GM12878 (cell line): ENCODE data around the gene IFNB1. TPM values are rescaled to one million over a fixed set of nuclear protein-coding genes. Genes with fewer than 3 reads are reported as not detected.

Experiments
- CEBPB ChIP-seq, 2 experiments: fragments of 150-350 bp in 1 of 2; IDR thresholded peaks; 2 replicates each; pipeline ENCODE4 v1.6.1; 2012 to 2014; ENCODE audit warnings: low read depth in 2 of 2, low read length in 2 of 2, borderline replicate concordance in 1 of 2, inconsistent platforms in 1 of 2
- DPF2 ChIP-seq: fragments of 450-650 bp; IDR thresholded peaks from 2 replicates; pipeline ENCODE4 v1.6.1; 2017; ENCODE audit warnings: mild to moderate bottlenecking
- IKZF2 ChIP-seq, 2 experiments: fragments of 450-650 bp; IDR thresholded peaks; 2 replicates each; pipeline ENCODE4 v1.6.1; 2017; ENCODE audit warnings: mild to moderate bottlenecking in 2 of 2, moderate library complexity in 2 of 2
- MTA3 ChIP-seq: IDR thresholded peaks from 2 replicates; pipeline ENCODE4 v1.6.1; 2012; ENCODE audit warnings: low read length, inconsistent platforms, borderline replicate concordance
- PAX5 ChIP-seq: IDR thresholded peaks from 2 replicates; pipeline ENCODE4 v1.6.1; 2011; ENCODE audit warnings: low read depth, low read length, borderline replicate concordance
- POLR2A ChIP-seq: IDR thresholded peaks from 2 replicates; pipeline ENCODE4 v1.6.1; 2011; ENCODE audit warnings: low read depth, mild to moderate bottlenecking, low read length
- POLR2AphosphoS5 ChIP-seq: IDR thresholded peaks from 2 replicates; pipeline ENCODE4 v1.6.1; 2011; ENCODE audit warnings: mild to moderate bottlenecking, low read length, inconsistent platforms
- POU2F2 ChIP-seq: IDR thresholded peaks from 3 replicates; pipeline ENCODE4 v1.6.1; 2011; ENCODE audit warnings: low read depth, mild to moderate bottlenecking, low read length, borderline replicate concordance
- RCOR1 ChIP-seq: conservative IDR thresholded peaks from 2 replicates; pipeline ENCODE4 v1.6.1; 2012; ENCODE audit warnings: low read depth, low read length, improper control_type of control experiment
- STAT3 ChIP-seq: IDR thresholded peaks from 2 replicates; pipeline ENCODE4 v1.6.1; 2011; ENCODE audit warnings: low read depth, low read length, improper control_type of control experiment
- ZNF274 ChIP-seq: IDR thresholded peaks from one replicate; pipeline ENCODE4 v1.8.0; 2011; ENCODE audit not compliant: insufficient read length, insufficient read depth
- polyA plus RNA-seq, 11 experiments: library from polyadenylated mRNA; depleted of rRNA in 4 of 11; unstranded in 6 of 11; stranded (reverse) in 5 of 11; fragments of >200 nt; fragmentation: Nextera tagmentation in 4 of 11; fragmentation: Illumina TruSeq in 1 of 11; extraction: Ambion mirVana in 4 of 11; extraction: Trizol in 1 of 11; gene quantifications; 1 replicate in 1 of 11; 2 replicates in 10 of 11; pipeline versions ENCODE4 v1.2.1 to v1.2.3, GENCODE V29; 2011 to 2016; ENCODE audit warnings: inconsistent platforms in 2 of 11, missing spikeins in 2 of 11, low read depth in 1 of 11
- total RNA-seq, 4 experiments: library from RNA; depleted of rRNA in 3 of 4; stranded (reverse); fragments of >200 nt in 3 of 4; fragmentation: Illumina TruSeq in 1 of 4; extraction: Trizol in 1 of 4; gene quantifications; 2 replicates each; pipeline versions ENCODE4 v1.2.1 to v1.2.3, GENCODE V29; 2013 to 2021
- TF ChIP-seq, protein P1 (sequence below): fragments of 450-650 bp; IDR thresholded peaks from 2 replicates; pipeline ENCODE4 v1.6.1; 2016; ENCODE audit warnings: mild to moderate bottlenecking
- TF ChIP-seq, protein P2 (sequence below): IDR thresholded peaks from 2 replicates; pipeline ENCODE4 v1.6.1; 2011; ENCODE audit warnings: low read depth, low read length, improper control_type of control experiment, borderline replicate concordance
- TF ChIP-seq, protein P3 (sequence below): fragments of 450-650 bp; IDR thresholded peaks from 2 replicates; pipeline ENCODE4 v1.6.1; 2017; ENCODE audit warnings: borderline replicate concordance
- TF ChIP-seq, protein P4 (sequence below): IDR thresholded peaks from 2 replicates; pipeline ENCODE4 v1.6.1; 2012; ENCODE audit warnings: mild to moderate bottlenecking, low read depth, low read length
- TF ChIP-seq, protein P5 (sequence below): IDR thresholded peaks from 2 replicates; pipeline ENCODE4 v1.6.1; 2011; ENCODE audit warnings: borderline replicate concordance, low read depth, mild to moderate bottlenecking, moderate library complexity, mixed read lengths, low read length; ENCODE audit not compliant: insufficient read depth; ENCODE audit errors: extremely low read length
- TF ChIP-seq, protein P6 (sequence below): fragments of 450-650 bp; conservative IDR thresholded peaks from 2 replicates; pipeline ENCODE4 v1.6.1; 2017; ENCODE audit warnings: mild to moderate bottlenecking, moderate library complexity
- TF ChIP-seq, protein P7 (sequence below): IDR thresholded peaks from 2 replicates; pipeline ENCODE4 v1.6.1; 2011; ENCODE audit warnings: borderline replicate concordance, low read depth, mild to moderate bottlenecking, moderate library complexity, low read length; ENCODE audit not compliant: insufficient read depth, poor library complexity, severe bottlenecking

Gene IFNB1
- total and polyA plus RNA-seq, 10 of the 15 experiments (the other 5 are each of a cell fraction or from before 2014, with no cell fraction given), result 0.18 TPM; not detected in 9

DNA sequence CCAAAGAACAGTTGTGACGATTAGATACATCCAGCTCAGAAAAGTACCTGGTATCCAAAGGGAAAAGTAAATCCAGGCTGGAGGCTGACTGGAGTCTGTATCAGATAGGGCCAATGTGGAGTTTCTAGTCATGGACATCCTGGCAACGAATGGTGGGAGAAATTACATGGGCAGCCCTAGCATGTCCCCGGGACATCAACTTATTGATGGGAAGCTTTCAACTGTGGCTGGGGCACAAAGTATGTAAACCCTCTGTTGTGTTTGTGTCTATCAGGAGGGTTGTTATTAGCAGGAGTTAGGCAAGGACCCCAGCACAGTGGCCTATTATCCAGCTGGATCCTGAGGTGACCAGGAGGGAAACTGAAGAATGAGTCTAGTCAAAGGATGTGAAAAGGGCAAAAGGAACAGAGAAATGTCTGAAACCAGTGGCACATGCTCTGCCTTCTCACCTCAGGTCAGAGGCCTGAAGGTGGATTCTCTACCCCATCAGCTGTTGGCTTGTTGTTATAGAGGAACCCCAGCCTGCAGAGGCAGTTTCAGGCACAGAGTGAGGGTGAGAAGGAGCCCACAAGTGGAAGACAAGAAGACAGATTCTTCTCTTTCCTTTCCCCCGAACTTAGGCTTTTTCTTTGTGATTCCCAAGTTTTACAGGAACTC is 44.0 kb upstream of the IFNB1 start (continued):
- no peak for TF ChIP-seq ZNF274
- TF ChIP-seq, protein P1, sequence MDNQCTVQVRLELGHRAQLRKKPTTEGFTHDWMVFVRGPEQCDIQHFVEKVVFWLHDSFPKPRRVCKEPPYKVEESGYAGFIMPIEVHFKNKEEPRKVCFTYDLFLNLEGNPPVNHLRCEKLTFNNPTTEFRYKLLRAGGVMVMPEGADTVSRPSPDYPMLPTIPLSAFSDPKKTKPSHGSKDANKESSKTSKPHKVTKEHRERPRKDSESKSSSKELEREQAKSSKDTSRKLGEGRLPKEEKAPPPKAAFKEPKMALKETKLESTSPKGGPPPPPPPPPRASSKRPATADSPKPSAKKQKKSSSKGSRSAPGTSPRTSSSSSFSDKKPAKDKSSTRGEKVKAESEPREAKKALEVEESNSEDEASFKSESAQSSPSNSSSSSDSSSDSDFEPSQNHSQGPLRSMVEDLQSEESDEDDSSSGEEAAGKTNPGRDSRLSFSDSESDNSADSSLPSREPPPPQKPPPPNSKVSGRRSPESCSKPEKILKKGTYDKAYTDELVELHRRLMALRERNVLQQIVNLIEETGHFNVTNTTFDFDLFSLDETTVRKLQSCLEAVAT, result no peak
- TF ChIP-seq MTA3, result no peak
- TF ChIP-seq, protein P2, sequence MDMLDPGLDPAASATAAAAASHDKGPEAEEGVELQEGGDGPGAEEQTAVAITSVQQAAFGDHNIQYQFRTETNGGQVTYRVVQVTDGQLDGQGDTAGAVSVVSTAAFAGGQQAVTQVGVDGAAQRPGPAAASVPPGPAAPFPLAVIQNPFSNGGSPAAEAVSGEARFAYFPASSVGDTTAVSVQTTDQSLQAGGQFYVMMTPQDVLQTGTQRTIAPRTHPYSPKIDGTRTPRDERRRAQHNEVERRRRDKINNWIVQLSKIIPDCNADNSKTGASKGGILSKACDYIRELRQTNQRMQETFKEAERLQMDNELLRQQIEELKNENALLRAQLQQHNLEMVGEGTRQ, result no peak
- no peak for TF ChIP-seq DPF2
- TF ChIP-seq, protein P3, sequence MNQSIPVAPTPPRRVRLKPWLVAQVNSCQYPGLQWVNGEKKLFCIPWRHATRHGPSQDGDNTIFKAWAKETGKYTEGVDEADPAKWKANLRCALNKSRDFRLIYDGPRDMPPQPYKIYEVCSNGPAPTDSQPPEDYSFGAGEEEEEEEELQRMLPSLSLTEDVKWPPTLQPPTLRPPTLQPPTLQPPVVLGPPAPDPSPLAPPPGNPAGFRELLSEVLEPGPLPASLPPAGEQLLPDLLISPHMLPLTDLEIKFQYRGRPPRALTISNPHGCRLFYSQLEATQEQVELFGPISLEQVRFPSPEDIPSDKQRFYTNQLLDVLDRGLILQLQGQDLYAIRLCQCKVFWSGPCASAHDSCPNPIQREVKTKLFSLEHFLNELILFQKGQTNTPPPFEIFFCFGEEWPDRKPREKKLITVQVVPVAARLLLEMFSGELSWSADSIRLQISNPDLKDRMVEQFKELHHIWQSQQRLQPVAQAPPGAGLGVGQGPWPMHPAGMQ, result no peak
- no peak for TF ChIP-seq PAX5
- no peak for TF ChIP-seq POLR2AphosphoS5
- TF ChIP-seq, protein P4, sequence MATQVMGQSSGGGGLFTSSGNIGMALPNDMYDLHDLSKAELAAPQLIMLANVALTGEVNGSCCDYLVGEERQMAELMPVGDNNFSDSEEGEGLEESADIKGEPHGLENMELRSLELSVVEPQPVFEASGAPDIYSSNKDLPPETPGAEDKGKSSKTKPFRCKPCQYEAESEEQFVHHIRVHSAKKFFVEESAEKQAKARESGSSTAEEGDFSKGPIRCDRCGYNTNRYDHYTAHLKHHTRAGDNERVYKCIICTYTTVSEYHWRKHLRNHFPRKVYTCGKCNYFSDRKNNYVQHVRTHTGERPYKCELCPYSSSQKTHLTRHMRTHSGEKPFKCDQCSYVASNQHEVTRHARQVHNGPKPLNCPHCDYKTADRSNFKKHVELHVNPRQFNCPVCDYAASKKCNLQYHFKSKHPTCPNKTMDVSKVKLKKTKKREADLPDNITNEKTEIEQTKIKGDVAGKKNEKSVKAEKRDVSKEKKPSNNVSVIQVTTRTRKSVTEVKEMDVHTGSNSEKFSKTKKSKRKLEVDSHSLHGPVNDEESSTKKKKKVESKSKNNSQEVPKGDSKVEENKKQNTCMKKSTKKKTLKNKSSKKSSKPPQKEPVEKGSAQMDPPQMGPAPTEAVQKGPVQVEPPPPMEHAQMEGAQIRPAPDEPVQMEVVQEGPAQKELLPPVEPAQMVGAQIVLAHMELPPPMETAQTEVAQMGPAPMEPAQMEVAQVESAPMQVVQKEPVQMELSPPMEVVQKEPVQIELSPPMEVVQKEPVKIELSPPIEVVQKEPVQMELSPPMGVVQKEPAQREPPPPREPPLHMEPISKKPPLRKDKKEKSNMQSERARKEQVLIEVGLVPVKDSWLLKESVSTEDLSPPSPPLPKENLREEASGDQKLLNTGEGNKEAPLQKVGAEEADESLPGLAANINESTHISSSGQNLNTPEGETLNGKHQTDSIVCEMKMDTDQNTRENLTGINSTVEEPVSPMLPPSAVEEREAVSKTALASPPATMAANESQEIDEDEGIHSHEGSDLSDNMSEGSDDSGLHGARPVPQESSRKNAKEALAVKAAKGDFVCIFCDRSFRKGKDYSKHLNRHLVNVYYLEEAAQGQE, result no peak
- TF ChIP-seq CEBPB (IDR thresholded peaks at IDR 0.05; ENCODE audit: borderline replicate concordance in 1 of 2, low read depth in 2 of 2, low read length in 2 of 2), result no peak
- no peak for TF ChIP-seq POU2F2
- no peak for TF ChIP-seq POLR2A
- peak; percentile 30; a peak in 2 of 4 replicates for TF ChIP-seq IKZF2 (IDR thresholded peaks at IDR 0.05)
- TF ChIP-seq, protein P5, sequence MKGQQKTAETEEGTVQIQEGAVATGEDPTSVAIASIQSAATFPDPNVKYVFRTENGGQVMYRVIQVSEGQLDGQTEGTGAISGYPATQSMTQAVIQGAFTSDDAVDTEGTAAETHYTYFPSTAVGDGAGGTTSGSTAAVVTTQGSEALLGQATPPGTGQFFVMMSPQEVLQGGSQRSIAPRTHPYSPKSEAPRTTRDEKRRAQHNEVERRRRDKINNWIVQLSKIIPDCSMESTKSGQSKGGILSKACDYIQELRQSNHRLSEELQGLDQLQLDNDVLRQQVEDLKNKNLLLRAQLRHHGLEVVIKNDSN, result no peak
- no peak for TF ChIP-seq STAT3
- TF ChIP-seq, protein P6, sequence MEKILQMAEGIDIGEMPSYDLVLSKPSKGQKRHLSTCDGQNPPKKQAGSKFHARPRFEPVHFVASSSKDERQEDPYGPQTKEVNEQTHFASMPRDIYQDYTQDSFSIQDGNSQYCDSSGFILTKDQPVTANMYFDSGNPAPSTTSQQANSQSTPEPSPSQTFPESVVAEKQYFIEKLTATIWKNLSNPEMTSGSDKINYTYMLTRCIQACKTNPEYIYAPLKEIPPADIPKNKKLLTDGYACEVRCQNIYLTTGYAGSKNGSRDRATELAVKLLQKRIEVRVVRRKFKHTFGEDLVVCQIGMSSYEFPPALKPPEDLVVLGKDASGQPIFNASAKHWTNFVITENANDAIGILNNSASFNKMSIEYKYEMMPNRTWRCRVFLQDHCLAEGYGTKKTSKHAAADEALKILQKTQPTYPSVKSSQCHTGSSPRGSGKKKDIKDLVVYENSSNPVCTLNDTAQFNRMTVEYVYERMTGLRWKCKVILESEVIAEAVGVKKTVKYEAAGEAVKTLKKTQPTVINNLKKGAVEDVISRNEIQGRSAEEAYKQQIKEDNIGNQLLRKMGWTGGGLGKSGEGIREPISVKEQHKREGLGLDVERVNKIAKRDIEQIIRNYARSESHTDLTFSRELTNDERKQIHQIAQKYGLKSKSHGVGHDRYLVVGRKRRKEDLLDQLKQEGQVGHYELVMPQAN, result no peak
- no peak for TF ChIP-seq RCOR1
- TF ChIP-seq, protein P7, sequence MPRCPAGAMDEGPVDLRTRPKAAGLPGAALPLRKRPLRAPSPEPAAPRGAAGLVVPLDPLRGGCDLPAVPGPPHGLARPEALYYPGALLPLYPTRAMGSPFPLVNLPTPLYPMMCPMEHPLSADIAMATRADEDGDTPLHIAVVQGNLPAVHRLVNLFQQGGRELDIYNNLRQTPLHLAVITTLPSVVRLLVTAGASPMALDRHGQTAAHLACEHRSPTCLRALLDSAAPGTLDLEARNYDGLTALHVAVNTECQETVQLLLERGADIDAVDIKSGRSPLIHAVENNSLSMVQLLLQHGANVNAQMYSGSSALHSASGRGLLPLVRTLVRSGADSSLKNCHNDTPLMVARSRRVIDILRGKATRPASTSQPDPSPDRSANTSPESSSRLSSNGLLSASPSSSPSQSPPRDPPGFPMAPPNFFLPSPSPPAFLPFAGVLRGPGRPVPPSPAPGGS, result no peak
